ENCODE data around the gene S100A3. TPM values are rescaled to one million over a fixed set of nuclear protein-coding genes. Genes with fewer than 3 reads are reported as not detected.

S100A3 gene
- total and polyA plus RNA-seq, 4 donors = not detected

GRCh38 chr1:153550398-153550758, 1.3 kb upstream of the S100A3 start:
- H3K4me3 ChIP-seq (ENCODE audit: low read depth in 1 of 3, low read length in 3 of 3) = no peak overlapping the region
- no peaks in the 10 kb centered on the region for H3K36me3 ChIP-seq (ENCODE audit: control insufficient read depth in 4 of 4, insufficient read depth in 3 of 4, low read depth in 1 of 4, low read length in 3 of 4)
- no peak overlapping the region for H3K9ac ChIP-seq (ENCODE audit: low read depth in 1 of 2, low read length in 2 of 2)
- no peaks in the 10 kb centered on the region for H3K27me3 ChIP-seq (ENCODE audit: control insufficient read depth in 4 of 4, insufficient read depth in 4 of 4, low read length in 3 of 4)
- TF ChIP-seq TAF1 (conservative IDR thresholded peaks at IDR 0.05) = no peak
- H3K27ac ChIP-seq (ENCODE audit: low read depth in 1 of 2, low read length in 2 of 2) = no peak overlapping the region
- DNase-seq (ENCODE audit: low spot score) = no peak
- H3K9me3 ChIP-seq (ENCODE audit: control insufficient read depth in 4 of 4, low read length in 3 of 4) = no peaks in the 10 kb centered on the region
- 91% methylated on average over 4 of the region's 4 CpGs for WGBS
- H3K4me1 ChIP-seq (ENCODE audit: control insufficient read depth in 4 of 4, insufficient read depth in 4 of 4, low read length in 3 of 4) = no peaks in the 10 kb centered on the region

GRCh38 chr1:153549741-153550397, 811 bp upstream of the S100A3 start:
- no peak for DNase-seq (ENCODE audit: low spot score)
- 88% methylated on average over 6 of the region's 6 CpGs for WGBS
- Histone ChIP-seq H3K4me3 (ENCODE audit: low read depth in 1 of 3, low read length in 3 of 3) (no peak overlapping the region), H3K9me3 (ENCODE audit: control insufficient read depth in 4 of 4, low read length in 3 of 4) (no peaks in the 10 kb centered on the region), H3K4me1 (ENCODE audit: control insufficient read depth in 4 of 4, insufficient read depth in 4 of 4, low read length in 3 of 4) (no peaks in the 10 kb centered on the region), H3K27me3 (ENCODE audit: control insufficient read depth in 4 of 4, insufficient read depth in 4 of 4, low read length in 3 of 4) (no peaks in the 10 kb centered on the region), H3K9ac (ENCODE audit: low read depth in 1 of 2, low read length in 2 of 2) (no peak overlapping the region), H3K36me3 (ENCODE audit: control insufficient read depth in 4 of 4, insufficient read depth in 3 of 4, low read depth in 1 of 4, low read length in 3 of 4) (no peaks in the 10 kb centered on the region), H3K27ac (ENCODE audit: low read depth in 1 of 2, low read length in 2 of 2) (no peak overlapping the region)
- no peak for TF ChIP-seq HNF4A (conservative IDR thresholded peaks at IDR 0.05)

GRCh38 chr1:153547560-153548551, 1.2 kb downstream of the S100A3 start:
- no peak overlapping the region for H3K27ac ChIP-seq (ENCODE audit: low read depth in 1 of 2, low read length in 2 of 2)
- no peak for DNase-seq (ENCODE audit: low spot score)
- no peak for TF ChIP-seq RAD21 (IDR thresholded peaks at IDR 0.05)
- TF ChIP-seq YY1 (IDR thresholded peaks at IDR 0.05) = no peak
- TF ChIP-seq SP1 (IDR thresholded peaks at IDR 0.05) = no peak
- 86% methylated on average over 19 of the region's 19 CpGs for WGBS
- H3K27me3 ChIP-seq (ENCODE audit: control insufficient read depth in 4 of 4, insufficient read depth in 4 of 4, low read length in 3 of 4) = no peaks in the 10 kb centered on the region
- no peaks in the 10 kb centered on the region for H3K4me1 ChIP-seq (ENCODE audit: control insufficient read depth in 4 of 4, insufficient read depth in 4 of 4, low read length in 3 of 4)
- H3K36me3 ChIP-seq (ENCODE audit: control insufficient read depth in 4 of 4, insufficient read depth in 3 of 4, low read depth in 1 of 4, low read length in 3 of 4) = no peaks in the 10 kb centered on the region
- H3K9ac ChIP-seq (ENCODE audit: low read depth in 1 of 2, low read length in 2 of 2) = no peak overlapping the region
- no peak overlapping the region for H3K4me3 ChIP-seq (ENCODE audit: low read depth in 1 of 3, low read length in 3 of 3)
- no peaks in the 10 kb centered on the region for H3K9me3 ChIP-seq (ENCODE audit: control insufficient read depth in 4 of 4, low read length in 3 of 4)

GRCh38 chr1:153546796-153547559, 2.1 kb downstream of the S100A3 start:
- Histone ChIP-seq H3K27me3 (ENCODE audit: control insufficient read depth in 4 of 4, insufficient read depth in 4 of 4, low read length in 3 of 4) (no peaks in the 10 kb centered on the region), H3K4me3 (ENCODE audit: low read depth in 1 of 3, low read length in 3 of 3) (no peak overlapping the region), H3K4me1 (ENCODE audit: control insufficient read depth in 4 of 4, insufficient read depth in 4 of 4, low read length in 3 of 4) (no peaks in the 10 kb centered on the region), H3K36me3 (ENCODE audit: control insufficient read depth in 4 of 4, insufficient read depth in 3 of 4, low read depth in 1 of 4, low read length in 3 of 4) (no peaks in the 10 kb centered on the region), H3K27ac (ENCODE audit: low read depth in 1 of 2, low read length in 2 of 2) (no peak overlapping the region), H3K9me3 (ENCODE audit: control insufficient read depth in 4 of 4, low read length in 3 of 4) (no peaks in the 10 kb centered on the region), H3K9ac (ENCODE audit: low read depth in 1 of 2, low read length in 2 of 2) (no peak overlapping the region)
- no peak for TF ChIP-seq RXRA (IDR thresholded peaks at IDR 0.05)
- no peak for TF ChIP-seq TAF1 (conservative IDR thresholded peaks at IDR 0.05)
- TF ChIP-seq, protein P1, sequence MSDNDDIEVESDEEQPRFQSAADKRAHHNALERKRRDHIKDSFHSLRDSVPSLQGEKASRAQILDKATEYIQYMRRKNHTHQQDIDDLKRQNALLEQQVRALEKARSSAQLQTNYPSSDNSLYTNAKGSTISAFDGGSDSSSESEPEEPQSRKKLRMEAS (IDR thresholded peaks at IDR 0.05) = no peak
- WGBS = 74% methylated on average over 14 of the region's 14 CpGs
- no peak for DNase-seq (ENCODE audit: low spot score)
